Measurements from ENCODE around the gene HOXD11. TPM values are rescaled to one million over a fixed set of nuclear protein-coding genes. Genes with fewer than 3 reads are reported as not detected.

HOXD11 gene
- total RNA-seq, 1 donor from 2014 or later = not detected

DNA sequence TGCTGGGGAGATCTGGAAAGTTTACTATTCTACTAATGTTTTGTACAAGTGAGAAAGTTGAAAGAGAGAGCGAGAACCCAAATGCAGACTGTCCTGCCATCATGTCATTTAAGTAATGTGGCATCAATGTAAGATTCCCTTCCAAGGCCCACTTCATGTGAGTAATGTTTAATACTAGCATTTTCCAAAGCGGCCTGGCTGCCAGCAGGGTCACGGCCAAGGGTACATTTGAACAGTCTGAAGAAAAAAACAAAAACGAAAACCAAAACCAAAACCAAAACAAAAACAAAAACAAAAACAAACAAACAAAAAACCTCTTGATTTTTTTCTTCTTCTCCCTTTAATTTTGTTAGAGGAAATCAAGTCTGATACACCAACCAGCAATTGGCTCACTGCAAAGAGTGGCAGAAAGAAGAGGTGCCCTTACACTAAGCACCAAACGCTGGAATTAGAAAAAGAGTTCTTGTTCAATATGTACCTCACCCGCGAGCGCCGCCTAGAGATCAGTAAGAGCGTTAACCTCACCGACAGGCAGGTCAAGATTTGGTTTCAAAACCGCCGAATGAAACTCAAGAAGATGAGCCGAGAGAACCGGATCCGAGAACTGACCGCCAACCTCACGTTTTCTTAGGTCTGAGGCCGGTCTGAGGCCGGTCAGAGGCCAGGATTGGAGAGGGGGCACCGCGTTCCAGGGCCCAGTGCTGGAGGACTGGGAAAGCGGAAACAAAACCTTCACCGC, 11.7 kb downstream of the HOXD11 start:
- H3K4me3 ChIP-seq (ENCODE audit: low read length in 3 of 3) = no peak overlapping the region
- no peaks in the 10 kb centered on the region for H3K9me3 ChIP-seq (ENCODE audit: control insufficient read depth in 3 of 3, low read length in 3 of 3)
- H3K4me1 ChIP-seq (ENCODE audit: control insufficient read depth in 3 of 3, insufficient read depth in 3 of 3, low read length in 3 of 3) = peaks cover 13 to 16% (median 15%) of the 10 kb centered on the region in 3 donors
- H3K27me3 ChIP-seq (ENCODE audit: control insufficient read depth in 3 of 3, insufficient read depth in 3 of 3, low read length in 3 of 3) = peaks cover 86 to 96% (median 95%) of the 10 kb centered on the region in 3 donors
- H3K9ac ChIP-seq (ENCODE audit: low read depth in 1 of 3, low read length in 3 of 3) = no peak overlapping the region
- no peaks in the 10 kb centered on the region for H3K36me3 ChIP-seq (ENCODE audit: control insufficient read depth in 3 of 3, insufficient read depth in 3 of 3, low read length in 3 of 3)
- H3K27ac ChIP-seq (ENCODE audit: low read depth, low read length) = no peak overlapping the region

DNA sequence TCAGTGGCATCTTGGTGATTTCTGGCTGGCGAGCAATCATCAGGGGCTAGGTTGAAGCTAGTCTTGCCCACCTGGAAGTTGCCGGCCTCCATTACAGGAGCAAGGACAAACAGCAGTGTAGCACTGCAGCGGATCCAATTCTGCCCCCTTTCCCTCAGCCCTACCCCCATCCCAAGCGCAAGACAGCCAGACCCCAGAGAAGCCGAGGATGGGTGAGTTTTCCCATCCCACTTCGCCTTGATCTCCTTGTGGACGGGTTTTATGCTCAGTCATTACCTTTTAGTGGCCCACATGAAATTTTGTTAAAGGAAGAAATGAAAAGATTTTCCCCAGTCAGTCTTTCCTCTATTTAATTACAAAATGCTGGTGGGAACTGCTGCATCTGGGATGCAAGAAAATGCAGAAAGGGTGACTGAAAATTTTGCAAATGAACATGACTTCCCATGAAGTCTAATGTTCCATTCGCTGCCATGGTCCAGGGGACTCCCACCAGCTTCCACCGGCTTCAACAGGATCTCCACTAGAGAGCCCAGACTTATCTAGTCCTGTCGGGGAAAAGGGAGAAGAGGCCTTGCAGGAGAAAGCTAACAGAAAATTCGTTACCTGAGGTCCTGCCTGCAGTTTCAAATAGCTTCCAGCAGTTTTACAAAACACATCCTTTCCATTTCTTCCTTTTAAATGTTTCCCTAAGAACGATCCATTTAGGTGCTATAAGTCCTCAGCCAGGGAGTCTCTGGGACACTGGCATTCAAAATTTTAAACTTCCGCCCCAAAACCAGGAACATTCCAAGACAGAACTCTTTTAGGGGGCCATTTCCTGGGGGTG, 13.5 kb downstream of the HOXD11 start:
- Histone ChIP-seq H3K9ac (ENCODE audit: low read depth in 1 of 3, low read length in 3 of 3) (no peak overlapping the region), H3K4me3 (ENCODE audit: low read length in 3 of 3) (no peak overlapping the region), H3K27ac (ENCODE audit: low read depth, low read length) (no peak overlapping the region), H3K9me3 (ENCODE audit: control insufficient read depth in 3 of 3, low read length in 3 of 3) (no peaks in the 10 kb centered on the region), H3K27me3 (ENCODE audit: control insufficient read depth in 3 of 3, insufficient read depth in 3 of 3, low read length in 3 of 3) (peaks cover 69 to 96% (median 93%) of the 10 kb centered on the region in 3 donors), H3K36me3 (ENCODE audit: control insufficient read depth in 3 of 3, insufficient read depth in 3 of 3, low read length in 3 of 3) (no peaks in the 10 kb centered on the region), H3K4me1 (ENCODE audit: control insufficient read depth in 3 of 3, insufficient read depth in 3 of 3, low read length in 3 of 3) (peaks cover 13 to 16% (median 15%) of the 10 kb centered on the region in 3 donors)

DNA sequence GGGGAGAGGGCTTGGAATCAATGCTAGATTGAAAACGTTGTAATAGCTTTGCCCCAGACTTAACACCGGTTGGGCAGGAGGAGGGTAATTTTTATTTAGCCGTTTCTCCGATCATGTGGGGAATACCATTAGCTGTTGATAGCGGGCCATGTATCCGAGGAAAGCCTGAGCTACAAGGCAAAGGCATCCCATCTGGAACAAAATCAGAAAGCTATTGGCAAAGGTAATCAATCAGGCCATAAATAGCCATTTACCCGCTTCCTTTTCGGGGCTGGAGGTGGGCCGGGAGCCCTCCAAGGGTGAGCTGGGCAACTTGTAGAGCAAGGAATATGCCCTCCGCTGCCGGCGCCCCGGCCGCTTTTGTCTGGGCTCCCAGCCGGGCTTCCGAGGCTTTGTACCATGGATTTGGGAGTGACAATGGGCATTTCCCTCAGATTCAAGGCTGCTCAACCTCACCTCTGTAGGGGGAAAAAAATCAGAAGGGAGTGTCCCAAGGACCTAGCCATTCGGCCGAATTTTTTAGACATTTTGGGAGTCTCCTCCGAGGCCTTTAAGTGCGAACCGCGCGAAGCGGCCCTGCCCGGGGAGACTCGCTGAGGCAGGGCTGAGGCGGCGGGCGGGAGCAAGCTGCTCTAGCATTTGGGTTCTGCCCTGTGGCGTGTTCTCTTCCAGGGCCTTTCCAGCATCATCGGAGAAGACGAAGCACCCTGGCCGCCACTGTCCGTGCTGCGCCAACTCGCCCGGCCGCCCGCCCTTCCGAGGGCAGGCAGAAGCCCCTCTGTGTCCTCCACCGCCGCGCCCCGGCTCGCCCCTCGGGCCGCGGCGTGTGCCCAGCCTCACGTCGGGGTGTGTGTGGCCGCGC, 14.3 kb downstream of the HOXD11 start:
- no peaks in the 10 kb centered on the region for H3K36me3 ChIP-seq (ENCODE audit: control insufficient read depth in 3 of 3, insufficient read depth in 3 of 3, low read length in 3 of 3)
- peaks cover 60 to 93% (median 87%) of the 10 kb centered on the region in 3 donors for H3K27me3 ChIP-seq (ENCODE audit: control insufficient read depth in 3 of 3, insufficient read depth in 3 of 3, low read length in 3 of 3)
- peak overlapping the region in 2 of 3 donors; percentile 76 to 85 for H3K4me3 ChIP-seq (ENCODE audit: low read length in 3 of 3)
- H3K9me3 ChIP-seq (ENCODE audit: control insufficient read depth in 3 of 3, low read length in 3 of 3) = no peaks in the 10 kb centered on the region
- peaks cover 13 to 16% (median 15%) of the 10 kb centered on the region in 3 donors for H3K4me1 ChIP-seq (ENCODE audit: control insufficient read depth in 3 of 3, insufficient read depth in 3 of 3, low read length in 3 of 3)
- H3K9ac ChIP-seq (ENCODE audit: low read depth in 1 of 3, low read length in 3 of 3) = peak overlapping the region in 2 of 3 donors; percentile 69
- H3K27ac ChIP-seq (ENCODE audit: low read depth, low read length) = peak overlapping the region; percentile 68

DNA sequence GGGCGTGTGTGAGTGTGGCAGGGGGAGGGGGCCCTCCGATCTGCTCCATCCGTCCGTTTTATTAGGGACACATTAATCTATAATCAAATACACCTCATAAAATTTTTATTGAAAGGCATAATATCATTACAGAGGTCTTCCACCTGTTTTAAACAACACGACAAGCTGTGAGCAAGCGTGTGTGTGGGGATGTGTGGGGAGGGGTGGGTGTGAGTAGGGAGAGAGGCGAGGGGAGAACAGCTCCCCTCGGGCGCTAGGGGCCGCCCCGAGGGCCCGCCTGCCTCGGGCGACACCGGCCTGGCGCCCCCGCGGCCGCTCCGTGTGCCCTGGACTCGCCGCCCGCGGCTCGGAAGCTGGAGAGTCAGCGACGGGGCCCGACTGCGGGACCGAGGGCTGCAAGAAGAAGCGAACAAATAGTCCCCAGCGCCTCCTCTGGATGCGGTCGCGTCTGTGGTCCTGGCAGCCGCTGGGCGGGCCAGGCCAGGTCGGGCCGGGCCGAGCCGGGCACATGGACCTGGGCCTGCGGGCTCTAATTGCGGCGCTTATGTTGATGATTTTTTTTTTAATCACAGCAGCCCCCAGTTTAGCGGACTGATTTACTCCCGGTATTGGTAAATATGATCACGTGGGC, 15.1 kb downstream of the HOXD11 start:
- H3K9ac ChIP-seq (ENCODE audit: low read depth in 1 of 3, low read length in 3 of 3) = peak overlapping the region; percentile 61 to 69 (median 69)

DNA sequence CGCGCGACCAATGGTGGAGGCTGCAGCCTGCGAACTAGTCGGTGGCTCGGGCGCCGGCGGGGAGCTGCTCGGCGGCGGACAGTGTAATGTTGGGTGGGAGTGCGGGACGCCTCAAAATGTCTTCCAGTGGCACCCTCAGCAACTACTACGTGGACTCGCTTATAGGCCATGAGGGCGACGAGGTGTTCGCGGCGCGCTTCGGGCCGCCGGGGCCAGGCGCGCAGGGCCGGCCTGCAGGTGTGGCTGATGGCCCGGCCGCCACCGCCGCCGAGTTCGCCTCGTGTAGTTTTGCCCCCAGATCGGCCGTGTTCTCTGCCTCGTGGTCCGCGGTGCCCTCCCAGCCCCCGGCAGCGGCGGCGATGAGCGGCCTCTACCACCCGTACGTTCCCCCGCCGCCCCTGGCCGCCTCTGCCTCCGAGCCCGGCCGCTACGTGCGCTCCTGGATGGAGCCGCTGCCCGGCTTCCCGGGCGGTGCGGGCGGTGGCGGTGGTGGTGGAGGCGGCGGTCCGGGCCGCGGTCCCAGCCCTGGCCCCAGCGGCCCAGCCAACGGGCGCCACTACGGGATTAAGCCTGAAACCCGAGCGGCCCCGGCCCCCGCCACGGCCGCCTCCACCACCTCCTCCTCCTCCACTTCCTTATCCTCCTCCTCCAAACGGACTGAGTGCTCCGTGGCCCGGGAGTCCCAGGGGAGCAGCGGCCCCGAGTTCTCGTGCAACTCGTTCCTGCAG, 15.8 kb downstream of the HOXD11 start, which contains the start of gene HOXD9:
HOXD9 (plus strand) TSS at position 37 of the 728 bp plus-strand sequence; CDS start at position 87, 50 bp downstream.
- peaks cover 5 to 15% (median 9%) of the 10 kb centered on the region in 3 donors for H3K4me1 ChIP-seq (ENCODE audit: control insufficient read depth in 3 of 3, insufficient read depth in 3 of 3, low read length in 3 of 3)
- no peaks in the 10 kb centered on the region for H3K36me3 ChIP-seq (ENCODE audit: control insufficient read depth in 3 of 3, insufficient read depth in 3 of 3, low read length in 3 of 3)
- peak within 1 kb of the TSS; percentile 68 for H3K27ac ChIP-seq (ENCODE audit: low read depth, low read length)
- peak within 1 kb of the TSS; percentile 61 to 69 (median 69) for H3K9ac ChIP-seq (ENCODE audit: low read depth in 1 of 3, low read length in 3 of 3)
- H3K27me3 ChIP-seq (ENCODE audit: control insufficient read depth in 3 of 3, insufficient read depth in 3 of 3, low read length in 3 of 3) = peaks cover 46 to 79% (median 77%) of the 10 kb centered on the region in 3 donors
- H3K4me3 ChIP-seq (ENCODE audit: low read length in 3 of 3) = peak within 1 kb of the TSS; percentile 66 to 85 (median 76)
- no peaks in the 10 kb centered on the region for H3K9me3 ChIP-seq (ENCODE audit: control insufficient read depth in 3 of 3, low read length in 3 of 3)

More for the DNA sequence above, 15.1 kb downstream of the HOXD11 start:
- Histone ChIP-seq H3K4me3 (ENCODE audit: low read length in 3 of 3) (peak overlapping the region; percentile 66 to 85 (median 76)), H3K4me1 (ENCODE audit: control insufficient read depth in 3 of 3, insufficient read depth in 3 of 3, low read length in 3 of 3) (peaks cover 10 to 16% (median 15%) of the 10 kb centered on the region in 3 donors), H3K27me3 (ENCODE audit: control insufficient read depth in 3 of 3, insufficient read depth in 3 of 3, low read length in 3 of 3) (peaks cover 53 to 86% (median 80%) of the 10 kb centered on the region in 3 donors), H3K9me3 (ENCODE audit: control insufficient read depth in 3 of 3, low read length in 3 of 3) (no peaks in the 10 kb centered on the region), H3K36me3 (ENCODE audit: control insufficient read depth in 3 of 3, insufficient read depth in 3 of 3, low read length in 3 of 3) (no peaks in the 10 kb centered on the region), H3K27ac (ENCODE audit: low read depth, low read length) (peak overlapping the region; percentile 68)

DNA sequence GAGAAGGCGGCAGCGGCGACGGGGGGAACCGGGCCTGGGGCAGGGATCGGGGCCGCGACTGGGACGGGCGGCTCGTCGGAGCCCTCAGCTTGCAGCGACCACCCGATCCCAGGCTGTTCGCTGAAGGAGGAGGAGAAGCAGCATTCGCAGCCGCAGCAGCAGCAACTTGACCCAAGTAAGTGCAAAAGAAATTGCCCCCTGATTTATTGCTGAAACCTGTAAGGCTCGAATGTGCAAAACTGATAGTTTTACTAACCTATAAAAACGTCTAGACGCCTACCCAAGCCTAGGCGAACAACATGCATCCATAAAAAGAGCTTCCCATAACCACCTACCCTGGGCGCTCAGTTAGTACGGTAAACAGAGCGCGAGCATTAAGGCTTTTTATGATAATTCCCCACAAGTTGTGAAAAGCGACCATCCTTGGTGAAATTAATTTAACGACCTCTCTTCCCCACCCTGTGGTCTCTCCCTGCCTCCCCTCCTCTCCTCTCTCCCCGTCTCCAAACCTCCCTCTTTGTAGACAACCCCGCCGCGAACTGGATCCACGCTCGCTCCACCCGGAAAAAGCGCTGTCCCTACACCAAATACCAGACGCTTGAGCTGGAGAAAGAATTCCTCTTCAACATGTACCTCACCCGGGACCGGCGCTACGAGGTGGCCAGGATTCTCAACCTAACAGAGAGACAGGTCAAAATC, 16.5 kb downstream of the HOXD11 start:
- H3K4me3 ChIP-seq (ENCODE audit: low read length in 3 of 3) = peak overlapping the region; percentile 60 to 85 (median 76)
- H3K9me3 ChIP-seq (ENCODE audit: control insufficient read depth in 3 of 3, low read length in 3 of 3) = no peaks in the 10 kb centered on the region
- no peak overlapping the region for H3K27ac ChIP-seq (ENCODE audit: low read depth, low read length)
- no peaks in the 10 kb centered on the region for H3K36me3 ChIP-seq (ENCODE audit: control insufficient read depth in 3 of 3, insufficient read depth in 3 of 3, low read length in 3 of 3)
- H3K4me1 ChIP-seq (ENCODE audit: control insufficient read depth in 3 of 3, insufficient read depth in 3 of 3, low read length in 3 of 3) = peaks cover 5 to 18% (median 13%) of the 10 kb centered on the region in 3 donors
- H3K9ac ChIP-seq (ENCODE audit: low read depth in 1 of 3, low read length in 3 of 3) = peak overlapping the region in 2 of 3 donors; percentile 69
- H3K27me3 ChIP-seq (ENCODE audit: control insufficient read depth in 3 of 3, insufficient read depth in 3 of 3, low read length in 3 of 3) = peaks cover 45 to 79% (median 77%) of the 10 kb centered on the region in 3 donors

DNA sequence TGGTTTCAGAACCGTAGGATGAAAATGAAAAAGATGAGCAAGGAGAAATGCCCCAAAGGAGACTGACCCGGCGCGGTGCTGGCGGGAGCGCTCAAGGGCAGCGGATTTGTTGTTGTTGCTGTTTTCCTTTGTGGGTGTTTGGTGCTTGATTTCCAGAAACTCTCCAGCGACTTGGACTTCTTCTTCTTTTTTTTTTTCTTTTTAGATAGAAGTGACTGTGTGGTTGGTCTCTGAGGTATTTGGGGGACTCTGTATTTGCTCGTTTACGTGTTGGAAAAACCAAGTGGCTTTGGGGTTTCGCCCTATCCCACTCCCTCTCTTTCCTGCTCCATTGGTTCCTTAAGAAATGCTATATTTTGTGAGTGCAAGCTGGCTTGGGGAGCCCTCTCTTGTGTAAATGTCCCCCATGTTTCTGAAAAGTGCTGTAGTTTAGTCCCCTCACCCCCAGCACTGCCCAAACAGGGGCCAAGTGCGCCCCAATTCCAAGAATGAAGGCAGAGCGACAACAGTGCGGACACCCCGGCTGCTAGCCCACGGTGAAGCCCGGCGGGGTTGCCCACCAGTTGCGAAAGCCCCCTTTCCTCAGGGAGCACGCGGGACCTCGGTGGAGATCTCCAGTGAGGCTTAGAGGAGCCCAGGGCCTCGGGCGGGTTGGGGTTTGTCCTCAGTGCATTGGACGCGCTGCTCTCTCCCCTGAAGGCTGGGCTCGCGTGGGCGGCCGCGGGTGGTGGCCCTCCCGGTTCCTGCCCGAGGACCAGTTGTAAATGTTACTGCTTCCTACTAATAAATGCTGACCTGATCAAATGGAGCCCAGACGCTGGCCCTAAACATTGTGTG, 17.2 kb downstream of the HOXD11 start:
- no peaks in the 10 kb centered on the region for H3K36me3 ChIP-seq (ENCODE audit: control insufficient read depth in 3 of 3, insufficient read depth in 3 of 3, low read length in 3 of 3)
- H3K9me3 ChIP-seq (ENCODE audit: control insufficient read depth in 3 of 3, low read length in 3 of 3) = no peaks in the 10 kb centered on the region
- H3K9ac ChIP-seq (ENCODE audit: low read depth in 1 of 3, low read length in 3 of 3) = peak overlapping the region in 1 of 3 donors; percentile 69
- H3K27ac ChIP-seq (ENCODE audit: low read depth, low read length) = no peak overlapping the region
- H3K4me3 ChIP-seq (ENCODE audit: low read length in 3 of 3) = peak overlapping the region in 2 of 3 donors; percentile 60 to 85
- peaks cover 39 to 81% (median 77%) of the 10 kb centered on the region in 3 donors for H3K27me3 ChIP-seq (ENCODE audit: control insufficient read depth in 3 of 3, insufficient read depth in 3 of 3, low read length in 3 of 3)
- H3K4me1 ChIP-seq (ENCODE audit: control insufficient read depth in 3 of 3, insufficient read depth in 3 of 3, low read length in 3 of 3) = peaks cover 7 to 16% (median 15%) of the 10 kb centered on the region in 3 donors

Measured in skeletal muscle tissue (tissue), 4 donors.